SK-N-SH (cell line): ENCODE results near the gene ICA1.

Experiments
- CHD2 ChIP-seq: fragments of 150-350 bp; IDR thresholded peaks from 2 replicates; pipeline ENCODE4 v1.6.1; 2018; ENCODE audit warnings: low read length; ENCODE audit not compliant: partially characterized antibody
- EP300 ChIP-seq, 2 experiments: IDR thresholded peaks; 2 replicates each; pipeline versions ENCODE4 v1.4.0 to v1.6.1; 2012; ENCODE audit warnings: borderline replicate concordance in 1 of 2, low read depth in 1 of 2, low read length in 1 of 2
- IRF3 ChIP-seq: fragments of 150-350 bp; IDR thresholded peaks from 2 replicates; pipeline ENCODE4 v1.6.1; 2016; ENCODE audit warnings: mild to moderate bottlenecking, low read depth, low read length
- NRF1 ChIP-seq: IDR thresholded peaks from 2 replicates; pipeline ENCODE4 v1.6.1; 2012; ENCODE audit warnings: low read depth, mild to moderate bottlenecking, low read length
- RAD21 ChIP-seq: IDR thresholded peaks from 2 replicates; pipeline ENCODE4 v1.6.1; 2012; ENCODE audit warnings: mild to moderate bottlenecking, low read length
- TF ChIP-seq, protein P1 (sequence below): IDR thresholded peaks from 2 replicates; pipeline ENCODE4; 2012
- TF ChIP-seq, protein P2 (sequence below): fragments of 200-600 bp; sonication (generic); IDR thresholded peaks from 2 replicates; pipeline ENCODE4 v1.6.1; 2017; ENCODE audit warnings: antibody characterized with exemption, mild to moderate bottlenecking, moderate library complexity

- TF ChIP-seq EP300 (IDR thresholded peaks at IDR 0.05; ENCODE audit: borderline replicate concordance in 1 of 2, low read depth in 1 of 2, low read length in 1 of 2) (no peak), NRF1 (no peak), CHD2 (no peak), IRF3 (no peak), RAD21 (no peak)
- TF ChIP-seq, protein P1, sequence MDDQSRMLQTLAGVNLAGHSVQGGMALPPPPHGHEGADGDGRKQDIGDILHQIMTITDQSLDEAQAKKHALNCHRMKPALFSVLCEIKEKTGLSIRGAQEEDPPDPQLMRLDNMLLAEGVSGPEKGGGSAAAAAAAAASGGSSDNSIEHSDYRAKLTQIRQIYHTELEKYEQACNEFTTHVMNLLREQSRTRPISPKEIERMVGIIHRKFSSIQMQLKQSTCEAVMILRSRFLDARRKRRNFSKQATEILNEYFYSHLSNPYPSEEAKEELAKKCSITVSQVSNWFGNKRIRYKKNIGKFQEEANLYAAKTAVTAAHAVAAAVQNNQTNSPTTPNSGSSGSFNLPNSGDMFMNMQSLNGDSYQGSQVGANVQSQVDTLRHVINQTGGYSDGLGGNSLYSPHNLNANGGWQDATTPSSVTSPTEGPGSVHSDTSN: no peak
- TF ChIP-seq, protein P2, sequence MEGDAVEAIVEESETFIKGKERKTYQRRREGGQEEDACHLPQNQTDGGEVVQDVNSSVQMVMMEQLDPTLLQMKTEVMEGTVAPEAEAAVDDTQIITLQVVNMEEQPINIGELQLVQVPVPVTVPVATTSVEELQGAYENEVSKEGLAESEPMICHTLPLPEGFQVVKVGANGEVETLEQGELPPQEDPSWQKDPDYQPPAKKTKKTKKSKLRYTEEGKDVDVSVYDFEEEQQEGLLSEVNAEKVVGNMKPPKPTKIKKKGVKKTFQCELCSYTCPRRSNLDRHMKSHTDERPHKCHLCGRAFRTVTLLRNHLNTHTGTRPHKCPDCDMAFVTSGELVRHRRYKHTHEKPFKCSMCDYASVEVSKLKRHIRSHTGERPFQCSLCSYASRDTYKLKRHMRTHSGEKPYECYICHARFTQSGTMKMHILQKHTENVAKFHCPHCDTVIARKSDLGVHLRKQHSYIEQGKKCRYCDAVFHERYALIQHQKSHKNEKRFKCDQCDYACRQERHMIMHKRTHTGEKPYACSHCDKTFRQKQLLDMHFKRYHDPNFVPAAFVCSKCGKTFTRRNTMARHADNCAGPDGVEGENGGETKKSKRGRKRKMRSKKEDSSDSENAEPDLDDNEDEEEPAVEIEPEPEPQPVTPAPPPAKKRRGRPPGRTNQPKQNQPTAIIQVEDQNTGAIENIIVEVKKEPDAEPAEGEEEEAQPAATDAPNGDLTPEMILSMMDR: no peak
These were observed 177.1 kb downstream of the ICA1 start for GRCh38 chr7:8084836-8085235.
